Testis (tissue), 2 donors: ENCODE data around the gene RNASE12.

Experiments used
- CTCF ChIP-seq, 3 experiments: fragments of 450-650 bp in 2 of 3; fragments of 200-600 bp in 1 of 3; sonication (generic) in 1 of 3; IDR thresholded peaks; one replicate each; pipeline ENCODE4 v1.5.1; 2016 to 2019; ENCODE audit warnings: antibody characterized with exemption in 3 of 3, mild to moderate bottlenecking in 2 of 3, moderate library complexity in 1 of 3
- POLR2A ChIP-seq: fragments of 450-650 bp; IDR thresholded peaks from one replicate; pipeline ENCODE4 v1.6.1; 2017; ENCODE audit warnings: antibody characterized with exemption, mild to moderate bottlenecking, moderate library complexity

GRCh38 chr14:20632831-20633691 is 41.9 kb upstream of the RNASE12 start:
- TF ChIP-seq CTCF (IDR thresholded peaks at IDR 0.05) (no peak), POLR2A (no peak)
